ENCODE data around the gene MLH3.

DNA sequence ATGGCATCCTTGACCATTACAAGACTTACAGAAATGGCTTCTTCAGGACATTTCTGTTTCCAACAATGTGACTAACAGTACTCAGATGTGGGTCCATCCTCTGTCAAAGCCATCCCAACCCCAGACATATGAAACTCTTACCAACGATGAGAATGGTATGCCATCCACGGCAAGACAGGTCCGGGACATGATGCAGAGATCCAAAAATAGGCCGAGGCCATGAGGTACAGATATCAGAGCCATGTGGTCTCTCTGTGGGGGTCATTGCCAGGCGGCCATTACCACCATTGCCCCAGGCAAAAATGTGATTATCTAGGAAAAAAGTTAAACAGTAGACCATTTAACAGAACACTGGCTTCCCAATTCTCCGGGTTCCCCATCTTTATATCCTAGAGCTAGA lies 45.7 kb upstream of the MLH3 start:
- TF ChIP-seq EZH2 (IDR thresholded peaks at IDR 0.05; ENCODE audit: low read length, unreplicated experiment) = no peak
- TF ChIP-seq, protein P1, sequence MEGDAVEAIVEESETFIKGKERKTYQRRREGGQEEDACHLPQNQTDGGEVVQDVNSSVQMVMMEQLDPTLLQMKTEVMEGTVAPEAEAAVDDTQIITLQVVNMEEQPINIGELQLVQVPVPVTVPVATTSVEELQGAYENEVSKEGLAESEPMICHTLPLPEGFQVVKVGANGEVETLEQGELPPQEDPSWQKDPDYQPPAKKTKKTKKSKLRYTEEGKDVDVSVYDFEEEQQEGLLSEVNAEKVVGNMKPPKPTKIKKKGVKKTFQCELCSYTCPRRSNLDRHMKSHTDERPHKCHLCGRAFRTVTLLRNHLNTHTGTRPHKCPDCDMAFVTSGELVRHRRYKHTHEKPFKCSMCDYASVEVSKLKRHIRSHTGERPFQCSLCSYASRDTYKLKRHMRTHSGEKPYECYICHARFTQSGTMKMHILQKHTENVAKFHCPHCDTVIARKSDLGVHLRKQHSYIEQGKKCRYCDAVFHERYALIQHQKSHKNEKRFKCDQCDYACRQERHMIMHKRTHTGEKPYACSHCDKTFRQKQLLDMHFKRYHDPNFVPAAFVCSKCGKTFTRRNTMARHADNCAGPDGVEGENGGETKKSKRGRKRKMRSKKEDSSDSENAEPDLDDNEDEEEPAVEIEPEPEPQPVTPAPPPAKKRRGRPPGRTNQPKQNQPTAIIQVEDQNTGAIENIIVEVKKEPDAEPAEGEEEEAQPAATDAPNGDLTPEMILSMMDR (conservative IDR thresholded peaks at IDR 0.05; ENCODE audit: low read depth, low read length) = no peak
- no peak for TF ChIP-seq EZH2phosphoT487 (IDR thresholded peaks at IDR 0.05; ENCODE audit: borderline replicate concordance, low read length)
